ENCODE results near the gene RYR2.

GRCh38 chr1:237255071-237255470 is 213.1 kb downstream of the RYR2 start:
- TF ChIP-seq CTCF (IDR thresholded peaks at IDR 0.05): no peak
- no peak for TF ChIP-seq TCF7L2 (IDR thresholded peaks at IDR 0.05; ENCODE audit: low read depth, low read length)
- no peak for TF ChIP-seq REST (IDR thresholded peaks at IDR 0.05; ENCODE audit: insufficient read depth in 1 of 2, low read depth in 2 of 2, low read length in 1 of 2)

Measured in Panc1 (cell line).